OCI-LY3 (cell line): ENCODE data around the gene CAMTA1.

Source experiments
- EZH2phosphoT487 ChIP-seq: fragments of 200-600 bp; shearing (Covaris generic); IDR thresholded peaks from 2 replicates; pipeline ENCODE4 v1.6.1; 2018; ENCODE audit warnings: antibody characterized with exemption, mixed run types, low read depth
- TF ChIP-seq, protein P1 (sequence below): fragments of 200-600, 300-600 bp; sonication (generic); IDR thresholded peaks from 2 replicates; pipeline ENCODE4 v1.5.1; 2014; ENCODE audit warnings: antibody characterized with exemption, low read length, low read depth

DNA sequence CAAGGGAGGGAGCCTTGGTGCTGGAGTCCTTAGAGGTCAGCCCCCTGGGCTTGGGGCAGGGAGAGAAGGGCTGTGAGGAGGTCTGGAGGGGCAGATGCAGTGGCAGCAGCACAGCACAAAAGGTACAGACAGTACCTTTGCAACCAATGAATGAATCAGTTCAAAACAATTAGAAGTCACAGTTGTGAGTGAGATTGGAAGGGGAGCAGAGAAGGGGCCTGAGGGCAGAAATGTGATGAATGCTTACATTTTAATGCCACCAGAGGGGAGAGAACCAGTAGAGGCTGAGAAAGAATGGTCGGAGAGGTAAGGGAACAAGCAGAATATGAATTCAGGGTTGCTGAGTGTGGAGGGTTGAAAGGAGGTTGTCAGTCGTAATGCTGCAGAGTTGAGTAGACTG lies 24.2 kb downstream of the CAMTA1 start:
- TF ChIP-seq, protein P1, sequence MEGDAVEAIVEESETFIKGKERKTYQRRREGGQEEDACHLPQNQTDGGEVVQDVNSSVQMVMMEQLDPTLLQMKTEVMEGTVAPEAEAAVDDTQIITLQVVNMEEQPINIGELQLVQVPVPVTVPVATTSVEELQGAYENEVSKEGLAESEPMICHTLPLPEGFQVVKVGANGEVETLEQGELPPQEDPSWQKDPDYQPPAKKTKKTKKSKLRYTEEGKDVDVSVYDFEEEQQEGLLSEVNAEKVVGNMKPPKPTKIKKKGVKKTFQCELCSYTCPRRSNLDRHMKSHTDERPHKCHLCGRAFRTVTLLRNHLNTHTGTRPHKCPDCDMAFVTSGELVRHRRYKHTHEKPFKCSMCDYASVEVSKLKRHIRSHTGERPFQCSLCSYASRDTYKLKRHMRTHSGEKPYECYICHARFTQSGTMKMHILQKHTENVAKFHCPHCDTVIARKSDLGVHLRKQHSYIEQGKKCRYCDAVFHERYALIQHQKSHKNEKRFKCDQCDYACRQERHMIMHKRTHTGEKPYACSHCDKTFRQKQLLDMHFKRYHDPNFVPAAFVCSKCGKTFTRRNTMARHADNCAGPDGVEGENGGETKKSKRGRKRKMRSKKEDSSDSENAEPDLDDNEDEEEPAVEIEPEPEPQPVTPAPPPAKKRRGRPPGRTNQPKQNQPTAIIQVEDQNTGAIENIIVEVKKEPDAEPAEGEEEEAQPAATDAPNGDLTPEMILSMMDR, result no peak
- TF ChIP-seq EZH2phosphoT487, result no peak
